ENCODE results near the gene ONECUT1.

- TF ChIP-seq CTCF (conservative IDR thresholded peaks at IDR 0.05; ENCODE audit: low read length) (no peak), EZH2phosphoT487 (IDR thresholded peaks at IDR 0.05; ENCODE audit: borderline replicate concordance, low read depth, low read length) (no peak)
Observed at GRCh38 chr15:52803467-52804306, 13.6 kb upstream of the ONECUT1 start.

Data from OCI-LY7 (cell line).